Activated CD4-positive, CD25-positive, alpha-beta regulatory T cell treated with anti-CD3 and anti-CD28 coated beads, Interleukin-2, amount 50 U/mL, for 24 hours (primary cell): ENCODE results near the gene MTFR2.
"Not testable (repeated sequence)": the region's sequence is repeated elsewhere in the genome, so short reads cannot be mapped to it uniquely, and the experiment has no call there.

Source experiments
- ATAC-seq, 2 donors: fragments of 150-1000 bp; cut with Tn5 transposase; one replicate each; pipeline ENCODE4 v1.10.0; 2021; ENCODE audit warnings: mild to moderate bottlenecking in 1 of 2, moderate library complexity in 1 of 2

MTFR2 gene

DNA sequence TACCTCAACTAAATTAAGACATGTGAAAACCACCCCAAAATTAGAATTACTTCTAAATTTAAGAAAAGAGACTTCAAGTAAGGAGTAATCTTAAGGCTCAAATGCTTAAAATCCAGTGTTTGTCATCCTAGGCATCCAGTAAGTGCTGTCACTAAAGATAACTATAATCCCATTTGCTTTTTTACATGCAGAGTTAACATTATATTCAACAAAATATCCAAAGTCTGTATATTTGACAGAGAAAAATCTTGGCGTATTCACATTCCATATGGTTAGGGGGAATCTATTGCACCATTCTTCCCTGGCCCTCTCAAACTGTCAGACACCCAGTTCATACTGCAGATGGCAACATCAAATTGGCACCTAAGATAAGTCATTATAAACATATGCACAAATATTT, 17.4 kb downstream of the MTFR2 start:
- no peak for ATAC-seq

DNA sequence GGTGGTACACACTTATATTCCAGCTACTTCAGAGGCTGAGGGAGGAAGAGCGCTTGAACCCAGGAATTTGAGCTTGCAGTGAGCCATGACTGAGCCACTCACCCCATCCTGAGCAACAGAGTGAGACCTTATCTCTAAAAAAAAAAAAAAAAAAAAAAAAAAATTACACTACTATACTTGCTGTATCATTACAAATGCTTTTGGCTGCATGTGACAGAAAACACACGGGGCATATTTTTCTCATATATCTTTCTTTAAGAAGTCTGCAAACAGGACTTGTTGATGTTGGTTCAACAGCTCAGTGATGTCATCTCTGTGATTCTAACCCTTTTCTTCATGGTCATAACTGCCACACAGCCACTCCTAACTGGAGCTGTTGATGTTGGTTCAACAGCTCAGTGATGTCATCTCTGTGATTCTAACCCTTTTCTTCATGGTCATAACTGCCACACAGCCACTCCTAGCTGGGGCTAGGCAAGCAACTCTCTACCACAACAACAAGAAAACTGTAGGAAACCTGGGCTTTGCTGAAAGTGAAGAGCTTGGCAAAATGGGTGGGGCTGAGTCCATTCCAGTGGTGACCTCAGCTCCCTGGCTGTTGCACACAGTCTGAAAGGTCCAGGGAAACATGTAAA, 19.8 kb downstream of the MTFR2 start:
- no peak for ATAC-seq

DNA sequence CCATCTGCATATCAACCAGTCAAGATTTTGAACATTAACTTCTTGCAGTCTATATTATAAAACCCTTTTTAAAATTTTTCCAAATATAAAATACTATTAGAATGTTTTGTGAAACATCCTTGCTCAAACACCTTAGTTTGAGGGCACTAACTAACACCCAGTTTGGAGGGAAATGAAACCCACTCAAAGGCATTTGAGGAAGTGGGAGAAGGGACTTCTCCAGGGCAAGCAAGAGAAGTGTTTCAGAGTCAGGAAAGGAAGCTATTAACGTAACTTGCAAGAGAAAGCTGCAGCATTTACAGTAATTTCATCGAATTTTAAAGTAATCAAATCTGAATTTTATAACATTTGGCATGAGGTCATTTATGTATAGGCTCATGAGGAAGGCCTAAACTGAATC, 21.3 kb downstream of the MTFR2 start:
- no peak for ATAC-seq

DNA sequence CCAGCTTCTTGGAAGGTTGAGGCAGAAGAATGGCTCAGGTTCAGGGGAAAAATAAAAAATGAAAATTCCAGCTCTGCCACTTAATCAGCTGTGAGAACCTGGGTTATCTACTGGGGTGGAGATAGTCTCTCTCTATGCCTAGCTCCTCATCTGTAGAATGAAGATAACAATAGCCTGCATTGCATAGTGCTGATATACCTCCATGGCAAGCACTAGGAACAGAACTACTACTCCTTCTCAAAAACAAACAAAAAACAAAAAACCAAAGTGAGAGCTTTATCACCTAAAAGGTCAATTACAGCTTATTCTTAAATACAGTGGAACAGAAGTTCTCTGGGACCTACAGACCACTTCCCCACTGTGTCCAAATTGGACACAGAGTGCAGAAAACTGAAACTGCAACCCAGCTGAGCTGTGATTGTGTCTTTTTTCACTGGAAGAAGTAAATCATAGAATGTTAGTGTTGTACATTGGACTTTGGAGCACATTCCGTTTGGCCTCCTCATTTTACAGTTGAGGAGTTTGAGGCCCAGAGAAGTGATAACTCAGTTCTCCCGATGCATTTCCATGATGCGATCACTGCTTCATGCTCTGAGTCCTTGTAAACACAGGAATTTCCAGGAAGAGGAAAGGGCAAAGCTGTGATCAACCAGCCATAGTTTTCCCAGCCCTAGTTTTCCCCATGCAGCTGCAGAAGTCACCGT, 23.3 kb downstream of the MTFR2 start:
- no peak for ATAC-seq

DNA sequence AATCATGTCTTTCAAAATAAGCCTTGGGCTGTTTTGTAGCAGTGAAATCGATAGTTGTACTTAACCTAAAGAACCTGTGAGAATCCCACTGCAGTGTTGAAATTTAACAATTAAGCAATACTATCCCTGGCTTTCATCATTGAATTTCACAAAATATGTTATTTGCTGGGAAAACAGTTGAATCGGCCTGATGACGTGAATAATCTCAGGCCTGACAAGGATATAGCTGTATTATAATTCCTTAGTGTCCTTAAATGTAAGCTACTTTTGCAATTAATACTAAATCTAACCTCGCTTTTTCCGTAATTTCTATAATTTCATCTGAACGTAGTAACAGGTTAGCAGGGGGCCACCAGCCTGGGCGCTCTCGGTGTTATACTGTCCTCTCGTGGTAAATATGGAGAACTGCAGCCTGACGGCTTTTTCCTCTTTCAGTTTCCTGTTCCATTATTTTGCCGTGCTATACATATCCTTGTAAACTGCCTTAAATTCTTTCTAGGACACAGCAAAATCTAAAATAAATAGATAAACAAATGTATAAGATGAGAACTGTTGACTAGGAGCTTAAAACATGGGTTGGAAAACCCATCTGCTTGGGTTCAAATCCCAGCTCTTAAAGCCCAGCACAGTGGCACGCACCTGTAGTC, 24.0 kb downstream of the MTFR2 start:
- peak; percentile 71 to 75 for ATAC-seq

DNA sequence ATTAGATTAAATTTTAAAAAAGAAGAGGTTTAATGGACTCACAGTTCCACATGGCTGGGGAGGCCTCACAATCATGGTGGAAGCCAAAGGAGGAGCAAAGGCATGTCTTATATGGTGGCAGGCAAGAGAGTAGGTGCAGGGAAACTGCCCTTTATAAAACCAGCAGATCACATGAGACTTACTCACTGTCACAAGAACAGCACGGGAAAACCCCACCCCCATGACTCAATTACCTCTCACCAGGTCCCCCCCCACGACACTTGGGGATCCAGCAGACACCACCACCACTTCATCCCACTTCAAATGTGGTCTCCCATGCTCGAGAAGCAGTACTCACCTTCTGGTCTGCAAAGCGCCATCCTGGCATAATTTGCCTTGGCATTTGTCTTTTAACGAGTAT, 24.6 kb downstream of the MTFR2 start:
- peak; percentile 51 to 71 for ATAC-seq

DNA sequence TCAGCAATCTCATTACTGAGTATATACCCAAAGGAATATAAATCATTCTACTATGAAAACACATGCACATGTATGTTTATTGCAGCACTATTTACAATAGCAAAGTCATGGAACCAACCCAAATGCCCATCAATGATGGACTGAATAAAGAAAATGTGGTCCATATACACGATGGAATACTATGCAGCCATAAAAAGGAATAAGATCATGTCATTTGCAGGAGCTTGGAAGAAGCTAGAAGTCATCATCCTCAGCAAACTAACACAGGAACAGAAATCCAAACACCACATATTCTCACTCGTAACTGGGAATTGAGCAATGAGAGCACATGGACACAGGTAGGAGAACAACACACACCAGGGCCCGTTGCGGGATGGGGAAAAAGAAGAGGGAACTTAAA, 25.1 kb downstream of the MTFR2 start:
- ATAC-seq = not testable (repeated sequence)

DNA sequence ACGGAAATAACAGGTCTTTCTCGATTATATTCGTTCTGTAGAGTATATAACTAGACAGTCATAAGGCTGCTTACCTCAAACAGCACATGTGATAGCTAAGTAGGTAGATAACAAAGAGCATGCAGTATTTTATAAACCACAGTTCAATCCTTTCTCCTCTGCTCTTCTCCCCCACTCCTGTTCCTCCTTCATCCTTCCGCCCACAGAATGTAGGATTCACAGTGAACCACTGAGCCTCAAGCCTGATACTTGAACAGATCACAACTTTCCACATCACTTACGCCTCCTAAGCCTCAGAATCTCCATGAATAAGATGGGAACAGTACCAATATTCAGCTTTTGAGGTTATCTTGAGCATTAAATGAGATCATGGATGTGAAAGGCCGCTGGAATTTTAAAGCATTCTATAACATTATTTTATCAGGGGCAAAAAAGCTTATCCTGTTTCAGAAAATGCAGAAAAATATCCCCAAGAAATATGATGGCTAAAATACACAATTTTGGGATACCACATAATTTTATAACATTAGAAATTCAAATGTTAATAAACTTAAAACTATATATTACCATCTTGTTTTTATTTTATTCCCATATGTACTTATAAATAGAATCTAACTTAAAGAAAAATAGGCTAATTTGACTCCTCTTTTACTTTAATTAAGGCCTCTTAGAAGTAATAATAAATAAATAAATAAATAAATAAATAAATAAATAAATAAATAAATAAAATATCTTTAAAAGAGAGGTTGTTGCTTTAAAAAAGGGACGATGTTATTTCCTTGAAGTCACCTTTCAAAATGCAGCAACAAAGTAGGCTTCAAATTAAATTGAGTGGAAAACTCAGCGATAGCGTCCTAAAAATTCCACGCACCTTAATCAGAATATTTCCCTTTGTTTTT, 33.4 kb downstream of the MTFR2 start:
- ATAC-seq = no peak

DNA sequence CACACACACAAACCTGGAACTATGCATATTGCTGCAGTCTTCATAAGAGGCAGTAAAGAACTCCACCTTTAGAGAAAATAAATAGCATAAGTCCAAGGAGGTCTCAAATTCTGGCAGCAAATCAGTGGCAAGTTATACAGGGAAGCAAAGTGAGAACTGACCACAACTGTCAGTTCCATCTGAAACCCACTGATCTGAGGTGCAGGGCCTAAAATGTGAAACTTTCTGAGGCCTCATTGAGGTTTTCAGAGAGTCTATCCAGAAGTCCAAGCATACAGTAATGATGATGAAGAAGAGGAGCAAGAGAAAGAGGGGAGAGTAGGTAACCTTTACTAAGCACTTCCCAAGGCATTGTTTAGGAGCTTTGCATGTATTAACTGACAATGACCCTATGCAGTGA, 36.3 kb downstream of the MTFR2 start:
- no peak for ATAC-seq

DNA sequence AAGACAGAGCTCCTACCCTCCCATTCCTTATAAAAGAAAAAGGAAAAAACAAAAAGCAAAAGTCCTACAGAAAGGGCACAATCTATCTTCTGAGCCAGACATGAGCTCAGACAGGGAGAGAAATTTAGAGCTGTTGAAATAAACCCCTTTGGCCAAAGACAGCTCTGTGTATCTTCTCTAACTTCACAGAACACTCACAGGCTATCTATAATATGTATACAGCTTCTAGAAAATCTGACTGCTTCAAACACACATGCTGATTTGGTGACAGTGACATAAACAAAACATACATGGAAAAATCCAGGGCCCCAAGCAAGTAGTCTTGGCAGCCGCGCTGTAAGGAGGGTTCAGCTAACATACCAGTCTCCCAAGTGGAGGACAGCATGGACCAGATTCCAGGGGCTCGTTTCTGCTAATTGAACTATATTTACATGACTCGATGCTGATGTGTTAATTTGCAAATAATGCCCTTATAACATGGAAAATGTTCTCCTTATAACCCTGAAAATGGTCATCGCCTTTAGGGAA, 37.0 kb downstream of the MTFR2 start:
- no peak for ATAC-seq

DNA sequence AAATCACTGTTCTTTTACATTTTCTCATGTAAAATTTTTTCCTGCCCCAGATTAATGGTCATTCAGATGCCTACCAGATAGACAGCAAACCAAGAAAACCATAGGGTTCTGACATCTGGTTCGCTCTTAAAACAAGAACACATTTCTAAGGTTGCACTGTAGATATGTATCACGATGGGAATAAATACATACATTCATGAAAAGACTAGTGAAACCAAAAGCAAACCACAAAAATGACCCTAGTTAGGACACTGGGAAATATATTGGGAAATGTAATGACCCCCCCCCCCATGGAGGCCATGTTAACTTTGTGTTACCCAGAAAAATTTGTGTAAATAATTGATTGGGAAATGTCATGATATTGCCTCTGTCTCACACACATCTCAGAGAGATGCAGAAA, 37.5 kb downstream of the MTFR2 start:
- no peak for ATAC-seq

DNA sequence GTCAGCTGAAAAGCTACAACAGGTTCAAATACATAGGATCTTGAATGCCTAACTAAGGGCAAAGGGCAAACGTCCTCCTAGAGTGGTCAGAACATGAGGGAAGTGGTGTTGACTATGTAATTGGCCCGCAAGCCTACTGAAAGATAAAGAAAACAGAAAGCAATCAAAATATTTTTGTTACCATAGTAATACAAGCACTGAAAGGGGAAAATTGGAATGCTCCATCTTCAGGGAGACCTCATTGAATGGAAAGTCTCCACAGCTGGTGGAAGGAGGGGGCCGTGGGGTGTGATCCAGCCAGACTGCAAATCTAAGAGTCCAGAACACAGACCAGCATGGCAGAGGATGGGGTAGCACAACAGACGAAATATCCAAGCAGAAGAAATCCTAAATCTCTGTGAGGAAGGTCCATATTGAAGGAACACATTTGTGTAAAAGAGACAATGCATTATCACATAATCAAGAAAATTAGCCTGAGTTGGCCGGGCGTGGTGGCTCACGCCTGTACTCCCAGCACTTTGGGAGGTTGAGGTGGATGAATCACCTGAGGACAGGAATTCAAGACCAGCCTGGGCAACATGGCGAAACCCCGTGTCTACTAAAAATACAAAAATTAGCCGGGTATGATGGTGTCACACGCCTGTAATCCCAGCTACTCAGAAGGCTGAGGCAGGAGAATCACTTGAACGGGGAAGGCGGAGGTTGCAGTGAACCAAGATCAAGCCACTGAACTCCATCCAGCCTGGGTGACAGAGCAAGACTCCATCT, 39.5 kb downstream of the MTFR2 start:
- no peak for ATAC-seq

DNA sequence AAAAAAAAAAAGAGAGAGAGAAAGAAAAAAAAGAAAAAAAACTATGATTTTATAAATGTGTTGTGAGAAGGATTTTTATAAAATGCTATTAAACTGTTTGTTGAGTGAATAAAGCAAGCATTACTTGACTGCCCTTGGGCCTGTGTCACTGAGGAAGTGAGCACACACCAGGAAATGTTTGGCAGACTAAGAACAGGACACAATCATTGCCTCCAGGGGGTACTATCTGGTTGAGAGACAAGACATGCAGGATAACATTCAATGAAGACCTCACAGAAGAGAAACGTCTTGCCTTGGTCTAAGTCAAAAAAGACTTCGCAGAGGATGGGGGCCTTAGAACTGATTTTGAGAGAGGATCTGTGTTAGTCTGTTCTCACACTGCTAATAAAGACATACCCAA, 40.6 kb downstream of the MTFR2 start:
- no peak for ATAC-seq

DNA sequence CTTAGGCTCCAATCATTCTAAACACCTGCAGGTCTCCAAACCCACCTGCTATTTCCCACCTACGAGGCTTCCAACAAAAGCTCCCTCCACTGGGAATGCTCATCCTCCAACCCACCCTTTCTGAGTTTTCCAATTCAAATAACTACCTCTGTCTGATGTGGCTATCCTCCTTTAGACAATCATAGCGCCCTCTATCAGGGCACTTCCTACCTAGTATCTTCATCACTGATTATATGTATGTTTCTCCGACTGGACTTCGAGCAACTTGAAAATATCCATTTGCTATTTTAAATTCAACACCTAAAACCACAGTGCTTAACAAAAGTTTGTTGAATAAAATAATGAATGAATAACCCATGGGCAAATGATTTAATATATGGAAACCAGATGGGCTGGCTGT, 41.3 kb downstream of the MTFR2 start:
- no peak for ATAC-seq

DNA sequence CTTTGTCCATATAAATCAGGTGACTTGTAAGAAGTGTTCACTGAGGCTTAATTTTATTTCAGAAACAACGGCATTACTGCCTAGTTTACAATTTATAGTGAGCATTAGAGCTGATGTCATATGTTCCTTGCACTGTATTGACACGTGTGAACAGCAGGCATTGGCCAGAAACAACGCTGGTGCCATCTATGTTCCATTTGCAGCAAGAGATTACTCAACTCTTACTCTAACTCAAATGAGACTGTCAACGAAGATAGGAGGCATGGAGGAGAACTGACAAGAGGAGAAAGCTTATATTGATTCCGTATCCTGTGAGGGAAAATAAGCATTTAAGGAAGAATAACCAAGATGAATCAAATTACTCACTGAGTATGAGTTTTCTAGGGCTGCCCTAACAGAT, 48.4 kb downstream of the MTFR2 start:
- no peak for ATAC-seq

DNA sequence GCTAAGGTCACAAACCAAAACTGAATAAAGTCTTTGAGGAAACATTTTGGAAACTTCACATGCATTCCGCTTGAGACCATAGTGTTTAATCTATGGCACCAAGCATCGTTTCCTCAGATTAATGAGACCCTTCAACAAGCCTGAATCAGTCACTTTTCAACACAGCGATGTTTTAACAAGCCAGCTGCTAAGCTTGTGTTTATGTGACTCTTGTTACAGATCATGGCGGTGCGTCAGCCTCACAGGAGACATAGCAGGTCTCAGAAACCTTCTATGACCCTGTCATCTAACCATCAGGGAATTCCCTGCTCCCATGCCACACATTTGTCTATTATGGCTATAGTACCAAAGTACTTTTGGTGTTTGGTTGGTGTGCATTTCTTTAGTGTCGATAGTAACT, 57.2 kb downstream of the MTFR2 start:
- no peak for ATAC-seq

DNA sequence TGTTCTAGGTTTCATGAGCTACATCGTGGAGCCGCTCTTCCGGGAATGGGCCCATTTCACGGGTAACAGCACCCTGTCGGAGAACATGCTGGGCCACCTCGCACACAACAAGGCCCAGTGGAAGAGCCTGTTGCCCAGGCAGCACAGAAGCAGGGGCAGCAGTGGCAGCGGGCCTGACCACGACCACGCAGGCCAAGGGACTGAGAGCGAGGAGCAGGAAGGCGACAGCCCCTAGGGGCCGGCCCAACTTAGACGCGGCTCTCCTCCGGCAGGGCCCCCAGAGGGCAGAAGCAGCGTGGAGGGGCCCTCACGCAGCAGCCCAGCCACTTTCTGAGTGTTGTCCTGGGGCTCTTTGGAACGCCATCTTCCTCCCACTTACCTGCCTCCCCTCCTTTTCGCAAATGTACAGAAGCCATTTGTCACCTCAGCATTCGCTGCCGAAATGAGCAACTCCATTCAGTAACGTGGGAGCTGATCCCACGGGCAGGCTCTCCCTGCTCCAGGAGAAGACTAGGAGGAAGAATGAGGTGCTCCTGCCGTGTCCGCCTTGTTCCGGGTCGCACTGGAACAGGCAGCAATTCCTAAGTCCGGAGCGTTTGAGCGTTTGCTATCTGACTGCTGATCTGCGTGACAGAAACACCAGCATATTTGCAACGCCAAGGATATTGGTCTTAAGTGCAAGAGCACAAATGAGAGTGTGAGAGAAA, 58.4 kb downstream of the MTFR2 start:
- no peak for ATAC-seq

DNA sequence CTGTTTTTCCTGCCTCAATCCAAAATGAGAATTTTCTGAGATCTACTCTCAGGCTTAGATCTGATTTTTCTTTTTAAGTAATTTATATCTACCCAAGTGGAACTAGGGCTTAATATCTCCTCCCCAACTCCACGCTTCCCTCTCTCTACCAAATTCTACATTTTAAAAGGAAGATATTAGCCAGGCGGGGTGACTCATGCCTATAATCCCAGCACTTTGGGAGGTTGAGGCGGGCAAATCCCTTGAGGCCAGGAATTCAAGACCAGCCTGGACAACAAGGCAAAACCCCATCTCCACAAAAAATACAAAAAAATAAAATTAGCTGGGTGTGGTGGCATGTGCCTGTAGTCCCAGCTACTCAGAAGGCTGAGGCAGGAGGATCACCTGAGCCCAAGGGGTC, 61.0 kb downstream of the MTFR2 start:
- no peak for ATAC-seq

DNA sequence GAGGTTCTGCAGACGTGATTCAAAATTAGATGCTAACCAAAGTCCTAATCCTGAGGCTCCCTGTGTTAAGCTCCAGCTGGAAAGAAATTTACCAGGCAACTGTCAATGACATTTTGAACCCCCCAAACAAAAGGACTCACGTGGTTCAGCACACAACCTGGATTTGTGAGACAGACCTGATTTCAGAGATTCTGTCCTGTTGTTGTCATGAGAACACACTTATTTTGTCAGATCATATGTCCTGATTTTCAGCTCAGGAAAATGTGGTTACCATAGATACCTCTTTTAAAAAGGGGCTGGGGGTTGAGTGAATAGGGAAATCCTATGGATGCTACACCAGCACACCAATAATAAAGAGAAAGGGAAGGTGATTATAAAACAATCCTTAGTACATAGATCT, 61.6 kb downstream of the MTFR2 start:
- no peak for ATAC-seq

DNA sequence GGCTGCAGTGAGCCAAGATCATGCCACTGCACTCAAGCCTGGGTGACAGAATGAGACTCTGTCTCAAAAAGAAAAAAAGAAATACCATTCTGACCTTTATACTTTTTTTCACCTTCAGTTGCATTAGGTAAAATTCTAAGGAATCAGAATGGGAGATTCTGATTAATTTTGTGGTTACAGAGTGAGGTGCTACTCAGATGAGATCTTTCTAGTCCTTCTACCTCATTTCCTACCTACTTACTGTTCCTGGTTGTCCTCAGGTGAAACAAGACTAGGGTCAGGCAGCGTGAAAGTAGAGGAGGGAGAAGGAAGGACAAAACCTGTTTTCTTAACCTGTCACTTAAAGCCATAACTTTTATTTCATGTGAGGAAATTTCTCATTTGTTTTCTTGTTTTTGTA, 63.7 kb downstream of the MTFR2 start:
- ATAC-seq = no peak

DNA sequence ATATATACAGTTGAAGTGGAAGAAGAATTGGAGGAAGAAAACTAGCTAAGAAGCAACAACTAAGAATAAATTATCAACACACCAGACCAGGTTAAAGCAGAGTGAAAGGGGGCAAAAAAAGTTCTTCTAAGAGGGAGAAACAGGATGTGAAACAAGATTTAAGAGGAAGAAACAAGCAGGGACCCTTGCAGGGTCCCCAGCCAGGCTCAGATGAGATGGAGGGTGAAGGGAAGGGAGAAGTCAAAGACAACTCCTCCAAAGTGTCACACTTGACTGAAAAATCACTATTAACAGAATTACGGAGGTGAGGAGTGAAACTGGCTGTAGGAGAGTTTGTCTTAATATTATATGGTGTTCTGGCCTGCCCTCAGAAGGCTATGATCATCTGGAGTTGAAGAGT, 65.4 kb downstream of the MTFR2 start:
- ATAC-seq = no peak

DNA sequence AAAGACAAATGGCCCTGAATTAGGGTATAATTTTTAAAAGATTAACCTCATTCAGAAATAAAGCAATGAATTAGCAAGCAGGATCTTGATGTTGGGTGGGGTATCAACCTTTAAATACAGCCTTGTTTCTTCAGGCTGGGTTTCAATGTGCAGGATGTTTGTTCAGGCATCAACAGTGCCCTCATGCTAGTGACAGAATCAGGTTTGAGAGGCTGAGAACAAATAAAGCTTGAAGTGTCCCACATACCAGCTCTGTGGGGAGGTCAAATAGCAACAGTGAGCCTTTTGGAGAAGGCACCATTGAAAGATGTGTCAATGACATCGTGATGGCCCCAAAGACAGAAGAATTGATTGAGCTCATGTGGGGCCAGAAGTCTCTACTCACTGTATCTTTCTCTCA, 68.2 kb downstream of the MTFR2 start:
- no peak for ATAC-seq
